ENCODE measurements around the gene SLC44A5. TPM values are rescaled to one million over a fixed set of nuclear protein-coding genes. Genes with fewer than 3 reads are reported as not detected.

SLC44A5 gene
- 0.09 and 0.16 TPM in 2 replicates for total RNA-seq

DNA sequence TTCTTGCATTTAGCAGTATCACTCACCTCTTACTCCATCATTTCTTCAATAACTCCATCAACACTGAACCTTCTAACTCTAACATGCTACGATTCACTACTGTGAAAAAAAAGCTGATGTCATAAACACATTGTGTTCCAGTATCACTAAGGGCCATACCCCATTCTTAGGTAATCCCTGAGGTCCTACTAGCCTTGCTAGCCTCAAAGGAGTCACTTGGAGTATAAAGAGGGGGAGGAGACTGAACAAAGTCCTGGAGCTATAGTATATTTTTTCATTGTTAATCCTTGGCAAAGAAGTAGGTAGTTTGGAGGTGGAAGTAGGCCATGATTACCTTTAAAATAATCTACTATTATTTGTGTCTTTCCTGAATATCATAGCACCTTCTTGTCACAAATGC, at the start of gene SLC44A5:
Gene SLC44A5 (minus strand): TSS at position 101 of the 400 bp plus-strand sequence. CDS start 69,667 bp downstream, outside the sequence.

Other genes starting within 250 kb of the SLC44A5 start
- gene ACADM, start 113.6 kb upstream of the SLC44A5 start, total RNA-seq: 15.5 and 21.1 TPM in 2 replicates
- gene RABGGTB, start 175.1 kb upstream of the SLC44A5 start, total RNA-seq: 50.3 and 55.5 TPM in 2 replicates
- gene MSH4, start 185.8 kb upstream of the SLC44A5 start, total RNA-seq: 0.16 and 0.52 TPM in 2 replicates